Activated B cell treated with CpG ODN at 0.5 μM for 24 hours (primary cell): Measurements from ENCODE around the gene EPHA4. TPM values are rescaled to one million over a fixed set of nuclear protein-coding genes. Genes with fewer than 3 reads are reported as not detected.

Source experiments
- ATAC-seq: fragments of 200-7000 bp; cut with Tn5 transposase; one replicate; pipeline ENCODE4 v1.10.0; 2021; ENCODE audit warnings: low read depth, mild to moderate bottlenecking, moderate library complexity
- CTCF ChIA-PET: fragments of 350-600 bp; sonication (Branson Sonifier 250); formaldehyde crosslinking; loops from one replicate; lab custom pipeline; 2021; ENCODE audit warnings: antibody characterized with exemption; lab: Charles Lee
- POLR2A ChIA-PET: fragments of 350-600 bp; sonication (Branson Sonifier 250); formaldehyde crosslinking; loops from one replicate; lab custom pipeline; 2021; ENCODE audit warnings: antibody characterized with exemption; lab: Charles Lee
- DNase-seq: peaks from one replicate; pipeline ENCODE4 v3.0.0; 2022
- H3K27ac Mint-ChIP-seq: one replicate; pipeline ENCODE4 v1.8.0; 2020; ENCODE audit warnings: mixed read lengths
- H3K27me3 Mint-ChIP-seq: one replicate; pipeline ENCODE4 v1.8.0; 2021; ENCODE audit warnings: mixed read lengths
- H3K36me3 Mint-ChIP-seq: one replicate; pipeline ENCODE4 v1.8.0; 2021; ENCODE audit warnings: low read depth, mixed read lengths
- H3K4me1 Mint-ChIP-seq: one replicate; pipeline ENCODE4 v1.8.0; 2021; ENCODE audit warnings: mixed read lengths
- H3K4me3 Mint-ChIP-seq: one replicate; pipeline ENCODE4 v1.8.0; 2020; ENCODE audit warnings: mild to moderate bottlenecking, mixed read lengths
- H3K9me3 Mint-ChIP-seq: one replicate; pipeline ENCODE4 v1.8.0; 2020; ENCODE audit warnings: mixed read lengths
- CTCF ChIP-seq: fragments of 200-600 bp; IDR thresholded peaks from one replicate; pipeline ENCODE4 v1.8.0; 2022; ENCODE audit warnings: antibody characterized with exemption, mild to moderate bottlenecking
- intact Hi-C: fragments of 100-400 bp; cut with micrococcal nuclease; formaldehyde crosslinking; loops from one replicate; pipeline ENCODE4 v1.15.1; 2024
- total RNA-seq: library from RNA; stranded (reverse); gene quantifications from 2 replicates; pipeline ENCODE4 v1.2.3, GENCODE V29; 2022

EPHA4 gene
- total RNA-seq, 1 donor from 2014 or later: 26.4 TPM

- ATAC-seq (no peak), DNase-seq (no peak)
- H3K9me3 Mint-ChIP-seq: no peaks in the 10 kb centered on the region
- no peak for TF ChIP-seq CTCF
- H3K4me1 Mint-ChIP-seq: peaks cover 25% of the 10 kb centered on the region
- H3K36me3 Mint-ChIP-seq: peaks cover 21% of the 10 kb centered on the region
- H3K27ac Mint-ChIP-seq: no peak overlapping the region
- H3K27me3 Mint-ChIP-seq: peaks cover 11% of the 10 kb centered on the region
- no peak overlapping the region for H3K4me3 Mint-ChIP-seq
- CTCF ChIA-PET: no interaction called here
- POLR2A ChIA-PET: no interaction called here
- intact Hi-C loops: no loop called here
Observed at GRCh38 chr2:221567231-221567760, 4.8 kb downstream of the EPHA4 start.

GRCh38 chr2:221563270-221563985, 8.7 kb downstream of the EPHA4 start:
- H3K4me1 Mint-ChIP-seq: peaks cover 20% of the 10 kb centered on the region
- peaks cover 11% of the 10 kb centered on the region for H3K36me3 Mint-ChIP-seq
- POLR2A ChIA-PET: no interaction called here
- ATAC-seq (no peak), DNase-seq (no peak)
- no peak for TF ChIP-seq CTCF
- H3K27me3 Mint-ChIP-seq: no peaks in the 10 kb centered on the region
- no peak overlapping the region for H3K27ac Mint-ChIP-seq
- CTCF ChIA-PET: interaction anchor here (1.3 kb wide), 1 partner anchor 10 kb away, joined by 3 read pairs; no protein-coding TSS in a partner anchor
- intact Hi-C loops: no loop called here
- H3K4me3 Mint-ChIP-seq: no peak overlapping the region
- no peaks in the 10 kb centered on the region for H3K9me3 Mint-ChIP-seq

GRCh38 chr2:221562226-221562625, 9.9 kb downstream of the EPHA4 start:
- DNase-seq: no peak
- Mint-ChIP-seq H3K9me3 (no peaks in the 10 kb centered on the region), H3K36me3 (peaks cover 9% of the 10 kb centered on the region), H3K4me1 (peaks cover 31% of the 10 kb centered on the region), H3K27ac (no peak overlapping the region), H3K27me3 (no peaks in the 10 kb centered on the region), H3K4me3 (no peak overlapping the region)
- intact Hi-C loops: no loop called here
- ATAC-seq: no peak
- ChIA-PET CTCF (no interaction called here), POLR2A (interaction anchor here (0.7 kb wide), 1 partner anchor 126 kb away, joined by 3 read pairs; no protein-coding TSS in a partner anchor)
- no peak for TF ChIP-seq CTCF

GRCh38 chr2:221561770-221562169, 10.3 kb downstream of the EPHA4 start:
- peaks cover 36% of the 10 kb centered on the region for H3K4me1 Mint-ChIP-seq
- H3K4me3 Mint-ChIP-seq: no peak overlapping the region

More at GRCh38 chr2:221561770-221562169, 10.3 kb downstream of the EPHA4 start:
- Mint-ChIP-seq H3K9me3 (no peaks in the 10 kb centered on the region), H3K27me3 (no peaks in the 10 kb centered on the region), H3K27ac (no peak overlapping the region), H3K36me3 (peaks cover 9% of the 10 kb centered on the region)
- ChIA-PET POLR2A (interaction anchor here (0.7 kb wide), 1 partner anchor 126 kb away, joined by 3 read pairs; no protein-coding TSS in a partner anchor), CTCF (no interaction called here)
- DNase-seq (no peak), ATAC-seq (no peak)
- intact Hi-C loops: no loop called here
- TF ChIP-seq CTCF: no peak
